Left lung (tissue), 10 donors: Measurements from ENCODE around the gene MTHFD1L. TPM values are rescaled to one million over a fixed set of nuclear protein-coding genes. Genes with fewer than 3 reads are reported as not detected.
A peak's percentile ranks its signal among the peaks of the same experiment; 100 is the strongest.

Experiments used
- ATAC-seq: fragments of 200-7000 bp; cut with Tn5 transposase; one replicate; pipeline ENCODE4 v1.9.1; 2020; ENCODE audit warnings: moderate library complexity
- DNase-seq, 4 donors: peaks; one replicate each; pipeline ENCODE4 v3.0.0-alpha.2; 2013 to 2020
- H3K27ac ChIP-seq, 2 donors: fragments of 200-600 bp; sonication (generic) in 1 of 2; one replicate each; pipeline versions ENCODE4 v1.5.0 to v1.8.0; 2020 to 2021
- H3K27me3 ChIP-seq, 2 donors: fragments of 200-600 bp; sonication (generic) in 1 of 2; one replicate each; pipeline versions ENCODE4 v1.5.0 to v1.8.0; 2020 to 2021
- H3K36me3 ChIP-seq, 2 donors: fragments of 200-600 bp; sonication (generic) in 1 of 2; one replicate each; pipeline versions ENCODE4 v1.5.0 to v1.8.0; 2020 to 2021
- H3K4me1 ChIP-seq, 2 donors: fragments of 200-600 bp; one replicate each; pipeline ENCODE4 v1.8.0; 2021
- H3K4me3 ChIP-seq, 2 donors: fragments of 200-600 bp; sonication (generic) in 1 of 2; one replicate each; pipeline versions ENCODE4 v1.5.0 to v1.8.0; 2020 to 2021; ENCODE audit warnings: mild to moderate bottlenecking in 1 of 2
- H3K9me3 ChIP-seq, 2 donors: fragments of 200-600 bp; sonication (generic) in 1 of 2; one replicate each; pipeline versions ENCODE4 v1.5.0 to v1.8.0; 2020 to 2021
- intact Hi-C, 2 donors: fragments of 100-400 bp; cut with DNase I; formaldehyde crosslinking; loops; one replicate each; pipeline versions ENCODE4 v1.11.2 to v1.14.2; 2022
- polyA plus RNA-seq, 6 donors: library from polyadenylated mRNA; unstranded; fragments of 120-200 nt; gene quantifications; one replicate each; pipeline ENCODE4 v1.2.1, GENCODE V29; 2013; ENCODE audit not compliant: insufficient read length in 6 of 6
- total RNA-seq, 2 donors: library from RNA; stranded (reverse); fragmentation: NEBNext Ultra II Directional; extraction: Animal tissue kit (Norgen Biotek cat#: 25700); gene quantifications; one replicate each; pipeline ENCODE4 v1.2.1, GENCODE V29; 2021
- TF ChIP-seq, protein P1 (sequence below), 2 donors: fragments of 200-600 bp; sonication (generic) in 1 of 2; IDR thresholded peaks; one replicate each; pipeline versions ENCODE4 v1.5.0 to v1.8.0; 2021; ENCODE audit warnings: antibody characterized with exemption in 2 of 2
- donor health status: DM: no; HTN: yes; CAD: no.
- donor health status: DM: no; HTN: no; CAD: no.

MTHFD1L gene
- total and polyA plus RNA-seq, 8 donors, result 11.9 to 38.2 (median 16.0) TPM

DNA sequence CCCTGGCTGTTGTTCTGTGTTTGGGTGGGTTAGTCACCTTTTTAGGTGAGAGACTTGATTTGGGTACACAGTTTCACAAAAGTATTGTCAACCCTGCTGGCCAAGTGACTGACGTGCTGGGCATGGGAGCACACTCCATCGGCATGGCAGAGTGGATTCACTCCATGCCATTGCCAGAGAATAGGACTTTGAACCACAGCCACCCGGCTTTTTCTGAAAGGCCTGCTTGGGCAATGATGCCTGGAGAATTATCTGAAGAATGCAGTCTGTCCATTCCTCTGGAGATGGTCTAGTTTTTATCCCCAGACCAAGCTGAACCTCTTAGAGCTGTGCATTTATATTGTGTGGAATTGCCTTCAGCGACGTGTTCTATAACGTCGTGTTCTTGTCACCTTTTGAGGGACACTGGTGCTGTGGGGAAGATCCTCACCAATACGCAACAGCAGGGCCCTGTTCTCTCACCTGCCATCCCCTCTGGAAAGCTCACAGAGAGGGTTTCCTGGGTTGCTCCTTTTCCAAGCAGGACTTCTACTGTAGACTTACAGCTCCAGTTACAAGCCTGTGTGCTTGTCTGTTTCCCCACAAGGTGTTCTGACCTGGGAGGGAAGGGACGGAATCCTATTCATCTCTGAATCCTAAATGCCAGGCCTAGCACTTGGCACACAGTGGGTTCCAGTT lies 190.9 kb downstream of the MTHFD1L start:
- ATAC-seq (no peak), DNase-seq (no peak)
- Histone ChIP-seq H3K27me3 (no peaks in the 10 kb centered on the region), H3K27ac (no peak overlapping the region), H3K36me3 (peaks cover 0 to 16% of the 10 kb centered on the region in 2 donors), H3K9me3 (no peaks in the 10 kb centered on the region), H3K4me3 (no peak overlapping the region), H3K4me1 (no peaks in the 10 kb centered on the region)
- TF ChIP-seq, protein P1, sequence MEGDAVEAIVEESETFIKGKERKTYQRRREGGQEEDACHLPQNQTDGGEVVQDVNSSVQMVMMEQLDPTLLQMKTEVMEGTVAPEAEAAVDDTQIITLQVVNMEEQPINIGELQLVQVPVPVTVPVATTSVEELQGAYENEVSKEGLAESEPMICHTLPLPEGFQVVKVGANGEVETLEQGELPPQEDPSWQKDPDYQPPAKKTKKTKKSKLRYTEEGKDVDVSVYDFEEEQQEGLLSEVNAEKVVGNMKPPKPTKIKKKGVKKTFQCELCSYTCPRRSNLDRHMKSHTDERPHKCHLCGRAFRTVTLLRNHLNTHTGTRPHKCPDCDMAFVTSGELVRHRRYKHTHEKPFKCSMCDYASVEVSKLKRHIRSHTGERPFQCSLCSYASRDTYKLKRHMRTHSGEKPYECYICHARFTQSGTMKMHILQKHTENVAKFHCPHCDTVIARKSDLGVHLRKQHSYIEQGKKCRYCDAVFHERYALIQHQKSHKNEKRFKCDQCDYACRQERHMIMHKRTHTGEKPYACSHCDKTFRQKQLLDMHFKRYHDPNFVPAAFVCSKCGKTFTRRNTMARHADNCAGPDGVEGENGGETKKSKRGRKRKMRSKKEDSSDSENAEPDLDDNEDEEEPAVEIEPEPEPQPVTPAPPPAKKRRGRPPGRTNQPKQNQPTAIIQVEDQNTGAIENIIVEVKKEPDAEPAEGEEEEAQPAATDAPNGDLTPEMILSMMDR (IDR thresholded peaks at IDR 0.05), result no peak
- intact Hi-C loops, result no loop called here

DNA sequence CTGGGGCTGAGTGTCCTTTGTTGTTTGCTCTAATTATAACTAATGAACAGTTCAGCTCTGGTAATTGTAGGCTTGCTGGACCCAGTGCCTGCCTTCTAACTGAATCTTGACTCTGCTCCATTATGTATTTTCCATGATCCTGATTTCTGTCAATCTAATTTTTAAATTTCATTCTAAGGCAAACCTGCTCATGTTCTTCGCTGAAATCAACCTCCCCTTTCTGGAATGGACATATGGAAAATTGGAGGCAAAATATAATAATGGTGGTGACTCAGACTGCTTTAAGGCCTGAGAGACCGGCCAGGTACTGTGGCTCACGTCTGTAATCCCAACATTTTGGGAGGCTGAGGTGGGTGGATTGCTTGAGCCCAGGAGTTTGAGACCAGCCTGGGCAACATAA lies 191.6 kb downstream of the MTHFD1L start:
- DNase-seq (no peak), ATAC-seq (no peak)
- Histone ChIP-seq H3K4me1 (no peaks in the 10 kb centered on the region), H3K27ac (no peak overlapping the region), H3K4me3 (no peak overlapping the region), H3K36me3 (peaks cover 0 to 9% of the 10 kb centered on the region in 2 donors), H3K27me3 (no peaks in the 10 kb centered on the region), H3K9me3 (no peaks in the 10 kb centered on the region)
- intact Hi-C loops, result no loop called here
- TF ChIP-seq, protein P1 (IDR thresholded peaks at IDR 0.05), result no peak

DNA sequence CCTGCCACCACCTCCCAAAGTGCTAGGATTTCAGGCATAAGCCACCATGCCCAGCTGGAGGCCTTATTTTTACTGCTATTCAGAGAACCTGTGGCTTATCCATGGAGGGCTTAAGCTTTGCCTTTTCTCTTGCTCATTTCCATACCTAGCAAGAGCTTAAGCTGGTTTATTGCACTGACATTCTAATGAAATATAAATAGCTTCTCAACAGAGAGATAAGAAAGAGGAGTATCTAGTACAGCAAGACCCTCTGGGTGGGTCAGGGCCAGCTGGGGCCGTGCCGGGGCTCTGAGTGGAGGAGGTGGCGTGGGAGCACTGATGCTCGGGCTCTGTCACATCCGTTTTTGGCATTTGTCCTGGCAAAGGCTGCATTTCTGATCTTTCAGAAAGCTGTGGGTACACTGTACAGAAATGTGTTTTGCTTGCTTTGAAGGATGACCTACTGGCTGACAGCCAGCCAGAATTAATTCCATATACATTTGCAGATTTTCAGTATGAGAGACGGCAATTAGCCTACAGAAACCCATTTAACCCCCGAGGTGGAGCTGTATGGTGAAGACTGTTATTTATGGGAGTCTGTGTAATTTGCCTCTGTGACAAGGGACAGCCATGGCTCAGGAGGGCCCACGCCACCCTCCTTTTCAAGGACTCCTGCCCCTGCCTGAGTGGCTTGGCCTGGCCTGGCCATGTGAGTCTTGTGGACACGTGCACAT lies 192.7 kb downstream of the MTHFD1L start:
- H3K27me3 ChIP-seq, result no peaks in the 10 kb centered on the region
- no peak for DNase-seq
- TF ChIP-seq, protein P1 (IDR thresholded peaks at IDR 0.05), result no peak
- H3K4me3 ChIP-seq, result no peak overlapping the region
- no peak overlapping the region for H3K27ac ChIP-seq
- intact Hi-C loops, result no loop called here
- H3K36me3 ChIP-seq, result peaks cover 0 to 5% of the 10 kb centered on the region in 2 donors
- no peaks in the 10 kb centered on the region for H3K4me1 ChIP-seq
- ATAC-seq, result no peak
- no peaks in the 10 kb centered on the region for H3K9me3 ChIP-seq

DNA sequence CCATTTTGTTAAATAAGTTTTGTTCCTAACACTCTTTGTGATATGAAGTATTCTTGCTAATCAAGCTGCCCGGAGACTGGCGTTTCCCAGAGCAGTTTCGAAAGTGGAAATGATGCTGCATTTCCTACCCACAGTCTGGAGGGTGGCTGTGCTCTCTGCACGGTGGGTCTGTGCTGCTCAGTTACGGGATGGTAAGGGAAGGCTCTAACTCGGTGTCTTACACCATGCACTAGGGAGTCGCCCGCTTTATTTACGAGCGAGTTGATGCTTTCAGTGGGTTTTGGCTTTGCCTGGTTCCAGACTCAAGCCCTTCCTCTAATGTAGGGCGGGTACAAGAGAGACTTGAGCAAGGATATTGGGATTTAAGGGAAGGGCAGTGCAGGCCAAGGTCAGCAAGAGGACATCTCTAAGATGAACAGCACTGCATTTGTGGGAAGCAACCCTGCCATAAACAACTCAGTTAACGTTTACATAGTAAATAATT lies 194.2 kb downstream of the MTHFD1L start:
- H3K4me3 ChIP-seq, result no peak overlapping the region
- no peak overlapping the region for H3K27ac ChIP-seq
- H3K36me3 ChIP-seq, result peaks cover 0 to 5% of the 10 kb centered on the region in 2 donors
- H3K9me3 ChIP-seq, result no peaks in the 10 kb centered on the region
- intact Hi-C loops, result no loop called here
- ATAC-seq (peak; percentile 19), DNase-seq (no peak)
- H3K27me3 ChIP-seq, result no peaks in the 10 kb centered on the region
- no peaks in the 10 kb centered on the region for H3K4me1 ChIP-seq
- TF ChIP-seq, protein P1 (IDR thresholded peaks at IDR 0.05), result no peak

DNA sequence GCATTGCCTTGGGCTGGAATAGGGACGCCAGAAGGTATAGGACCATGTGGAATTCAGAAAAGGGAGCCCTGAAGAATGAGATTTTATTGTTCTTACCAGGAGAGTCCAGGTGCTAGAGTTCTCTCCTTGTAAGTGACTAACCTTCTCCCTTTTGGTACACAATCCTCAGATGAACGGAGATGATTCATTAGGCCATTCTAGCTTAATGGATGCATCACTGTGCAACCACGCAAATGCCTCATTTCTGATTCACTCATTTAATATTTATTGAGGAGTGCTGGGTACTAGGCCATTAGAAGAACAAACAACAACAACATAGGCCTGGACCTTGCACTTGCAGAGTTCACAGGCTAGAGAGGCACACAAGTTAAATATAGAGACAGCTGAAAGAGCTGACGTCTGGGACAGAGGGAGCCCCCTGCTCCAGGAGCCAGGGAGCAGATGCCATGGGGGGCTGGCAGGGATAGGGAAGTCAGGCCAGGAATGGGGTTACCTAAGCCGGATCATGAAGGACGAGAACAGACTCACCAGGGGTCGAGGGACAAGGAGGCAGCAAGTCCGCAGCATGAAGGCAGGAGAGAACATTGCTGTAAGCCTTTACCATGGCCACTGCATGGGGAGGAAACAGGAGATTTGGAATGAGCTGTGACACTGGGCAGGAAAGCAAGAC lies 194.7 kb downstream of the MTHFD1L start:
- TF ChIP-seq, protein P1 (IDR thresholded peaks at IDR 0.05), result no peak
- H3K36me3 ChIP-seq, result peaks cover 0 to 5% of the 10 kb centered on the region in 2 donors
- intact Hi-C loops, result no loop called here
- no peak overlapping the region for H3K4me3 ChIP-seq
- DNase-seq (no peak), ATAC-seq (peak; percentile 59)
- no peak overlapping the region for H3K27ac ChIP-seq
- H3K9me3 ChIP-seq, result no peaks in the 10 kb centered on the region
- H3K4me1 ChIP-seq, result no peaks in the 10 kb centered on the region
- H3K27me3 ChIP-seq, result no peaks in the 10 kb centered on the region
